ENCODE results near the gene TRAT1. TPM values are rescaled to one million over a fixed set of nuclear protein-coding genes. Genes with fewer than 3 reads are reported as not detected.

TRAT1 gene
- total and polyA plus RNA-seq, 2 of the 13 experiments (the other 11 are each of a cell fraction or from before 2014, with no cell fraction given): not detected

DNA sequence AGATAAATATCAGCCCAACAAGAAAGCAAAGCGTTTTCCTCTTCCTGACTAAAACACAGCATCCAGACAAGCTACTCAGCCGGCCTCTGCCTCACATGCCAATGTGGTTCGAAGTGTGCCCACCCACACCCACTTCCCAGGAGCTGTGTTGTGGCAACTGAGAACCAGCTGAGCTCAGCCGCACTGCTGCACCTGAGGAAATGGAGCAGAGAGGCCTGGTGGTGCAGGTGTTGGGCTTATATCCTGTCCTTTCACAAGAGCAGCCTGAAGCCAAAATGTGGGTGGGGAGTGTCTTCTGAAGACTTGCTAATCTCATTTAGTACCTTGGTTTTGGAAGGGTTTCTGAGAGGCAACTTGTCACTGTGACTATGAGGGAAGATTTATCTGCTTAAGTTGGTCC lies 42.4 kb upstream of the TRAT1 start:
- Histone ChIP-seq H3K79me2 (ENCODE audit: insufficient read depth, low read length) (no peaks in the 10 kb centered on the region), H3K4me3 (replicated peaks in 1 of 3; ENCODE audit: insufficient read depth in 1 of 3, low read depth in 2 of 3, low read length in 3 of 3) (no peak overlapping the region), H3K27ac (ENCODE audit: extremely low read length, insufficient read depth, low read length) (no peak overlapping the region), H4K20me1 (ENCODE audit: insufficient read depth, low read length) (no peaks in the 10 kb centered on the region), H2AFZ (ENCODE audit: low read length) (no peak overlapping the region), H3K9me3 (ENCODE audit: low read length) (no peaks in the 10 kb centered on the region), H3K4me2 (ENCODE audit: low read depth, low read length) (no peak overlapping the region), H3K27me3 (ENCODE audit: control insufficient read depth in 1 of 2, insufficient read depth in 2 of 2, low read length in 2 of 2) (no peaks in the 10 kb centered on the region), H3K4me1 (ENCODE audit: insufficient read depth, low read length) (no peaks in the 10 kb centered on the region), H3K9ac (ENCODE audit: insufficient read depth, low read depth, low read length) (no peak overlapping the region), H3K36me3 (replicated peaks in 1 of 2; ENCODE audit: control insufficient read depth in 1 of 2, insufficient read depth in 2 of 2, low read length in 2 of 2) (no peaks in the 10 kb centered on the region)
- POLR2A ChIA-PET: no interaction called here
- BruUV-seq (replicated peaks): no TSS peak
- WGBS (ENCODE audit: low lambda C conversion rate): 3% methylated on average over 3 of the region's 4 CpGs
- TF ChIP-seq HOXA3 (CRISPR knock-in tag; IDR thresholded peaks at IDR 0.05) (no peak), CEBPB (IDR thresholded peaks at IDR 0.05; ENCODE audit: borderline replicate concordance, low read depth, low read length) (no peak), FOXP4 (CRISPR knock-in tag; IDR thresholded peaks at IDR 0.05) (no peak), ZNF431 (CRISPR knock-in tag; IDR thresholded peaks at IDR 0.05; ENCODE audit: borderline replicate concordance, low read depth) (no peak), RBM39 (IDR thresholded peaks at IDR 0.05; ENCODE audit: low read depth, low read length, poor library complexity, severe bottlenecking) (no peak), RBFOX2 (IDR thresholded peaks at IDR 0.05; ENCODE audit: low read depth, low read length) (no peak), TCF7L2 (IDR thresholded peaks at IDR 0.05; ENCODE audit: low read depth, low read length) (no peak), TBX3 (IDR thresholded peaks at IDR 0.05; ENCODE audit: borderline replicate concordance) (no peak)
- TF ChIP-seq, protein P1, sequence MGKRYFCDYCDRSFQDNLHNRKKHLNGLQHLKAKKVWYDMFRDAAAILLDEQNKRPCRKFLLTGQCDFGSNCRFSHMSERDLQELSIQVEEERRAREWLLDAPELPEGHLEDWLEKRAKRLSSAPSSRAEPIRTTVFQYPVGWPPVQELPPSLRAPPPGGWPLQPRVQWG (CRISPR knock-in tag; IDR thresholded peaks at IDR 0.05; ENCODE audit: borderline replicate concordance, low read depth): no peak
- TF ChIP-seq, protein P2, sequence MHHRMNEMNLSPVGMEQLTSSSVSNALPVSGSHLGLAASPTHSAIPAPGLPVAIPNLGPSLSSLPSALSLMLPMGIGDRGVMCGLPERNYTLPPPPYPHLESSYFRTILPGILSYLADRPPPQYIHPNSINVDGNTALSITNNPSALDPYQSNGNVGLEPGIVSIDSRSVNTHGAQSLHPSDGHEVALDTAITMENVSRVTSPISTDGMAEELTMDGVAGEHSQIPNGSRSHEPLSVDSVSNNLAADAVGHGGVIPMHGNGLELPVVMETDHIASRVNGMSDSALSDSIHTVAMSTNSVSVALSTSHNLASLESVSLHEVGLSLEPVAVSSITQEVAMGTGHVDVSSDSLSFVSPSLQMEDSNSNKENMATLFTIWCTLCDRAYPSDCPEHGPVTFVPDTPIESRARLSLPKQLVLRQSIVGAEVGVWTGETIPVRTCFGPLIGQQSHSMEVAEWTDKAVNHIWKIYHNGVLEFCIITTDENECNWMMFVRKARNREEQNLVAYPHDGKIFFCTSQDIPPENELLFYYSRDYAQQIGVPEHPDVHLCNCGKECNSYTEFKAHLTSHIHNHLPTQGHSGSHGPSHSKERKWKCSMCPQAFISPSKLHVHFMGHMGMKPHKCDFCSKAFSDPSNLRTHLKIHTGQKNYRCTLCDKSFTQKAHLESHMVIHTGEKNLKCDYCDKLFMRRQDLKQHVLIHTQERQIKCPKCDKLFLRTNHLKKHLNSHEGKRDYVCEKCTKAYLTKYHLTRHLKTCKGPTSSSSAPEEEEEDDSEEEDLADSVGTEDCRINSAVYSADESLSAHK (CRISPR knock-in tag; IDR thresholded peaks at IDR 0.05; ENCODE audit: borderline replicate concordance): no peak
- CTCF ChIA-PET (ENCODE audit: low intra/inter-chr PET ratio, low total read pairs): no interaction called here
- intact Hi-C loops (cut with micrococcal nuclease; ENCODE audit: unreplicated experiment) (no loop called here), in situ Hi-C loops (cut with HindIII; ENCODE audit: extremely low pct_ligation_motif_present, low pct_unique_long_range_greater_than_20kb) (no loop called here)
- FAIRE-seq (no peak), ATAC-seq (no peak), DNase-seq (ENCODE audit: low spot score) (no peak)
